GM18520 (cell line): ENCODE data around the gene VIT.
A peak's percentile ranks its signal among the peaks of the same experiment; 100 is the strongest.

Experiments
- ATAC-seq: cut with Tn5 transposase; IDR thresholded peaks from one replicate; pipeline ENCODE4 v1.9.1; 2021; ENCODE audit not compliant: unreplicated experiment

The VIT gene

GRCh38 chr2:36756438-36756837, 59.9 kb downstream of the VIT start:
- ATAC-seq: no peak

DNA sequence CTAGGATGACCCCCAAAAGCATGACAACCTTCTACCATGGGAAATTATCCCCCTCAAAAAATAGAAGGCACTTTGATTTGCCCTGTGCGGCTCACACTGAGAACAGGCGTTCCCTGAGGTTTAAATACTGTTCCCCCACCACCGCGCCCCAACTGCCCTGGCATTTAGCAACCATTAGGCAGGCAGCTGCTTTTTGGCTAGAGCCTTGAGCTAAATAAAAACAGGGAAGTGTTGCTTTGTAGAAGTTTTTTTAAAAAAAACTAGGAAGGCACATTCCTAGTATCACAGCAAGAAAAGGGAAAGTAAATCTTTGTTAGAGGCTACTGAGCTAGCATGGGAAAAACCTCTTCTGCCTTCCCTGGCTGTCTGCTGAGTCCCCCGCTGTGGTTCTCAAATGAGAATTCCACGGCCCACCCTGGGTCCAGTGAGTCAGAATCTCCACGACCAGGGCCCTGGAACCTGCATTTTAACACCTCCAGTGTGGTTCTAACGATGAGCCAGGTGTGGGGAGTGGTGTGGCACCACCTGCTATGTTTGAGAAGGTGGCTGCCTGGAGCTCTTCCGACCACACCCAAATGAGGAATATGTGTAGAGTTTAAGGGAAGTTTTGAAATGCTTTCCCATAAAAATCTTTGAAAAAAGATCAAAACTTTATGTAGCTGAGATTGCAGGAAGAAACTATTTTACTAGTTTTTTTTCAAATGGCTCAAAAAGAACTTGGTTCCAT, 66.4 kb downstream of the VIT start:
- ATAC-seq: no peak

DNA sequence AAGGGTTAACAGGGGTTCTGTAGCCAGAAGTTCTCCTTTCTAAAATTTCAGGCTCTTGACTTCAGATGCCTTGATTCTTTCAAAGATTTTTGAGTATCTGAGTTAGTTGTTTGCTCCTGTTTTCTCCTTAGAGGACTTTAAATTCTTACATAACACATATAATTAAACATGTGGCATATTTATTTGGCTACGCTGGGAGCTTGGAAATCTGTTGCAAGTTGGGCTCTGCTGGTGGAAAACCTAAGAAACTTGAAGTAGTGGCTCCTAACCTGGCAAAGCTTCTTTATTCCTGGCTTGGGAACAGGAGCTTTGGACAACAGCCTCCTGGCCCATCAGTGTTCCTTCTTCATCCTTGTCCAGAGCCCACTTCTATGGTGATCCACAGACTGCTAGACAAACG, 72.6 kb downstream of the VIT start:
- no peak for ATAC-seq

GRCh38 chr2:36770542-36771287, 74.2 kb downstream of the VIT start:
- ATAC-seq: no peak

DNA sequence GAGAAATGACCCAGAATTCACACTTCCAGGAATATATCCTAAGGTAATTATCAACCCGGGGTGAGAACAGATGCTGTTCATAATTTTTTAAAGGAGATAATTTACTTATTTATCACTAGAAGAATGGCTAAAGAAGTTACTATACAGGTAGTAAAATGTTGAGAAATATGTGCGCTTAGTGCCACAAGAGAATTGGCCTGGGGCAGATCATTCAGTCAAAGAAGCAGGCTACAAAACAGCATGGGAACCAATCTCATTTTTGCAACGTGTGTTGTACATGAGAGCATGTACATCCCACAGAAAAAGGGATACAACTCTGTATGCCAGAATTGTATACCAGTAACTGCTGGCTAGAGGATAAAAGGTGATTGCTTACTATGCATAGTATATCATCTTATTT, 75.2 kb downstream of the VIT start:
- no peak for ATAC-seq

GRCh38 chr2:36773947-36774346, 77.4 kb downstream of the VIT start:
- ATAC-seq: no peak

- no peak for ATAC-seq
Observed at GRCh38 chr2:36775261-36775660, 78.8 kb downstream of the VIT start.

GRCh38 chr2:36775806-36776205, 79.3 kb downstream of the VIT start:
- ATAC-seq: no peak

DNA sequence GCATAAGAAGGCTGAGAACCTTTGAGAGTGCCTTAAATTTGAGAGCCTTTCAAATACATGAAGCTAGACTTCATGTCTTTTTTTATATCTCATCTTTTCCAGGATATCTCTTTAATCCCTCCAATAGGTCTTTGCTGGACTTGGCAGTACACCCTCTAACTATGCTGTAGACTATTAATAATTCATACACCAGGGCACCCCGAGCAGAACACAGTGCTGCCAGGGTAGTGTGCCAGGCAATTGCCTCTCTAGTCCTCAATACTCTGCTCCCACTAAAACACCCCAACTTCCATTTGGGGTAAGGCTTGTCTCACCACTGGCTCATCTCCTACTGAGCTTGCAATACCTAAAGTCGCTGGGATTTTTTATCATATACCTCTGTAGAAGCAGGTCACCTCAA, 80.8 kb downstream of the VIT start:
- no peak for ATAC-seq

DNA sequence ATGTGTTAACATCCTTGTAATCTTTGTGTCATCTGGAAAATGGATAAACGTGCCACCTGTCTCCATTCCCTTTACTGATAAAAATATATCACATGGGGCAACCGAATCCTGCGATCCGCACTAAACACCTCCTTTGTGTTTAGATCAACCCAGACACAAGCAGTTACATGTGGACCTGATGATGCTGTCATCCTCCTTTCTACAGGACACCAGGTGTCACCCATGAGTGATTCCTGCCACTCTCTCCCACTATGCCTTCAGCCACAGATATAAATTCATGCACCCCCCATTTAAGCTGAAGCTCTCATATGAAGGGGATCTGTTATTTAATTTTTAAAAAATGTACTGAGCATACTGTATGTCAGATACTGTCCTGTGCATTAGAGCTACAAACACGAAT, 81.3 kb downstream of the VIT start:
- no peak for ATAC-seq

DNA sequence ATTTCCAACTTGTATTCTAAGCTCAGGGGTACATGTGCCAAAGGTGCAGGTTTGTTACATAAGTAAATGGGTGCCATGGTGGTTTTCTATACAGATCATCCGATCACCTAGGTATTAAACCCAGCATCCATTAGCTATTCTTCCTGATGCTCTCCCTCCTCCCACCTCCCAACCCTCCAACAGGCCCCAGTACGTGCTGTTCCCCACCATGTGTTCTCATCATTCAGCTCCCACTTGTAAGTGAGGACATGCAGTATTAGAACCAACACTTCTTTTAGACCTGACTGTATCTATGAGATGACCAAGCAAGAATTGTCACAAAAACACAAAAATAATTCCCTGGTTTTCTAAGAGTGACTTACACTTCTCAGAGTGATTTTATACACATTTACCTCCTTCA, 83.0 kb downstream of the VIT start:
- no peak for ATAC-seq

DNA sequence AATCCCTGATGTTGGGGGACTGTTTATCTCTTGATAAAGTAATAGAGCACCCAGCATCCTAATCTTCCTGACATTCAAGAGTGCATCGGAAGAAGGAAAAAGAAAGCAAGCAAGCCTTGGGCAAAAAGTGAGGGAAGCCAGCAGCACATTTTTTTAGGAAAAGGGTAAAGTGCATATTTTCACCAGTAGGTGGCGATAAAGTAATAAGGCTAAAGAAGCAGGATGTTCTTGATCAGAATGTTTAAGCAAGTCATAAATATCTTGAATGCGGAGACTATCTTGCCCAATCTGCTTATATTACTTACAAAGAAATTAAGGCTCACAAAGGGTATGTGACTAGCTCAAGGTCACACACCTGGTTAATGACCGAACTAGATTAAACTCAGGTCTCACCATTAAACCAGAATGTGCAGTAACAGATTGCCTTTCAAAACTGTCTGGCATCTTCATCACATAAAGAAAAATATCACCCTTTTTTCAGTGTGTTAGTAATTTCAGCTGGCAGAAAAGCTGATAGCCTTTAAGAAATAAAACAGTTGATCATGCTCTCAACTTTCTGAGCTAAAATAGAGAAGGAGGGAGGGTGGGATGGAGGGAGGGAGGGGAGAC, 83.8 kb downstream of the VIT start:
- no peak for ATAC-seq

DNA sequence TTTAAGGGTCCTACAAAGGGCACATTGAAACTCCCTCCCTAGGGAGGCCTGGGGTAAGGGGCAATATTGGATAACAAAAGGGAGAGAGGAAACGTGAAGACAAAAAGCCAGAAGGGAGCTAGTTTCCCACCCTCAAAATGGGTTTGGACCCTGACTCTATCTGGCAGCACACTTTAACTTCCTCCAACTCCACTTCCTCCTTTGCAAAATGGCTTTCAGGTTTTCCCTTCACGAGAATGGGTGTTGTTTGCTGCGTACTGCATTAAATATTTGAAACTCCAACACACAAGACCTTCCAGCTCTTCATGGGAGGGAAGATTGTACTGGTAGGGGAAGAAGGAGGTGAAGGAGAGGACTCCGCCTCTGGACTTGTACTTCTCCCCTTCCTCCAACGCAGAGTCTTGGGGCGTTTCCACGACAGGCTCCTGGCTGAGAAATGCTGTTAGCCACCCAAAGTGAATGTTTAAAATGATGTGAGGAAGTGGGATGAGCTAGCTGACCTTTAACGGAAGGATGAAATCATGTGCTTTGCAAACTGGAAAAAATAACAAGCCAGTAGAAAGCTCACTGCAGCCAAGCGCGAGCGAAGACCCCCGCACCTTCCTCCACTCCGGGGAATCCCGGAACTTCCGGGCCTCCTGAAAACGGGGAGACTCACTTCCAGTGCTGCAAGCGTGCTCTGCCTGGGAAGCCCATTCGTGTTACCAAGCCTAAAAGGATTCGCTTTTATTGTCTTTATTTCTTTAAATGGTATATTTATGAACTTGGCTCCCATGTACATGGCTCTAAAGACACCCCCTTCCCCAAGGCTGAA, 85.6 kb downstream of the VIT start:
- ATAC-seq: no peak

DNA sequence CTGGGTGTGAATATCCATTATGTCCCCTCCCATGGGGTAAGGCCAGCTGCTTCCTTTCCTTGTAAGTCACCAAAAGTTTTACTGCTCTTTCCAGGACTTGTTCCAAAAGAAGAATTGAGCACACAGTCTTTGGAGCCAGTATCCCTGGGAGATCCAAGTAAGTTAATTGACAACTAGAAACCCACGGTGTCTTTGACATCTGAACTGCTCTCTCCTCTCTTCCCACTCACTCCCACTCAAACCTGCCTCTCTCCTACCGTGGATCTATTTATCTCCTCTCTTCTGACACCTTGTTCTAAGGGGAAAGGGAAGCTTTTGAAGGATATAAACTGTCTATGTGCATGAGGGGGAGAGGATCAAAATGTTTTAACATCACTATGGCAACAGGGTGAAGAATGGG, 86.7 kb downstream of the VIT start:
- ATAC-seq: no peak

- ATAC-seq: peak; percentile 56
Observed at GRCh38 chr2:36785179-36785795, 88.8 kb downstream of the VIT start.

- no peak for ATAC-seq
Observed at GRCh38 chr2:36789181-36789804, 92.8 kb downstream of the VIT start.

- no peak for ATAC-seq
Observed at GRCh38 chr2:36792951-36793350, 96.4 kb downstream of the VIT start.

- no peak for ATAC-seq
Observed at GRCh38 chr2:36797324-36798070, 101.0 kb downstream of the VIT start.

- ATAC-seq: no peak
Observed at GRCh38 chr2:36798724-36799123, 102.2 kb downstream of the VIT start.

GRCh38 chr2:36800381-36800780, 103.9 kb downstream of the VIT start:
- ATAC-seq: no peak
